Keratinocyte (primary cell): ENCODE data around the gene RRBP1. TPM values are rescaled to one million over a fixed set of nuclear protein-coding genes. Genes with fewer than 3 reads are reported as not detected.

Experiments
- DNase-seq: peaks from one replicate; pipeline ENCODE4 v3.0.0-alpha.2; 2011; ENCODE audit warnings: low read depth, missing footprints, low spot score
- FAIRE-seq: peaks from 2 replicates; lab custom pipeline; 2011; peaks lifted over from hg19 to GRCh38; lab: Jason Lieb, UNC
- H2AFZ ChIP-seq: 2 replicates; pipeline ENCODE4 v1.6.0; 2012; ENCODE audit warnings: low read length, control low read depth, inconsistent platforms; ENCODE audit not compliant: control insufficient read depth
- H3K27ac ChIP-seq: 2 replicates; pipeline ENCODE4 v1.5.1; 2011; ENCODE audit warnings: low read length; ENCODE audit not compliant: control insufficient read depth, insufficient read depth
- H3K27me3 ChIP-seq: 3 replicates; pipeline ENCODE4 v1.6.0; 2011; ENCODE audit warnings: low read length; ENCODE audit not compliant: control insufficient read depth, insufficient read depth; ENCODE audit errors: extremely low read depth
- H3K36me3 ChIP-seq, 2 experiments: 2 replicates in 1 of 2; 3 replicates in 1 of 2; pipeline ENCODE4 v1.5.1; 2011; ENCODE audit warnings: low read length in 2 of 2, mild to moderate bottlenecking in 1 of 2; ENCODE audit not compliant: control insufficient read depth in 2 of 2, insufficient read depth in 2 of 2; ENCODE audit errors: extremely low read depth in 1 of 2
- H3K4me1 ChIP-seq: 3 replicates; pipeline ENCODE4 v1.5.1; 2011; ENCODE audit warnings: low read length; ENCODE audit not compliant: control insufficient read depth, insufficient read depth; ENCODE audit errors: extremely low read depth
- H3K4me2 ChIP-seq: 3 replicates; pipeline ENCODE4 v1.6.0; 2011; ENCODE audit warnings: low read depth, low read length; ENCODE audit not compliant: control insufficient read depth, insufficient read depth; ENCODE audit errors: extremely low read depth
- H3K4me3 ChIP-seq, 3 experiments: fragments of 200-600 bp in 1 of 3; sonication (generic) in 1 of 3; 2 replicates in 2 of 3; 3 replicates in 1 of 3; pipeline ENCODE4 v1.5.1; 2011 to 2016; ENCODE audit warnings: low read length in 3 of 3, mild to moderate bottlenecking in 3 of 3, control low read depth in 2 of 3, inconsistent platforms in 1 of 3, low read depth in 1 of 3, mixed read lengths in 1 of 3, mixed run types in 1 of 3, moderate library complexity in 1 of 3; ENCODE audit not compliant: control insufficient read depth in 2 of 3, insufficient read depth in 2 of 3; ENCODE audit errors: extremely low read depth in 1 of 3
- H3K79me2 ChIP-seq: 2 replicates; pipeline ENCODE4 v1.6.0; 2012; ENCODE audit warnings: low read length; ENCODE audit not compliant: control insufficient read depth, insufficient read depth
- H3K9ac ChIP-seq: 3 replicates; pipeline ENCODE4 v1.6.0; 2011; ENCODE audit warnings: low read length; ENCODE audit not compliant: control insufficient read depth, insufficient read depth; ENCODE audit errors: extremely low read depth
- H3K9me1 ChIP-seq: 3 replicates; pipeline ENCODE4 v1.6.0; 2011; ENCODE audit warnings: low read length; ENCODE audit not compliant: control insufficient read depth, insufficient read depth; ENCODE audit errors: extremely low read depth
- H3K9me3 ChIP-seq: 2 replicates; pipeline ENCODE4 v1.5.1; 2012; ENCODE audit warnings: low read depth, low read length; ENCODE audit not compliant: control insufficient read depth
- H4K20me1 ChIP-seq: 3 replicates; pipeline ENCODE4 v1.6.0; 2011; ENCODE audit warnings: low read length; ENCODE audit not compliant: control insufficient read depth, insufficient read depth; ENCODE audit errors: extremely low read depth
- CTCF ChIP-seq, 3 experiments: IDR thresholded peaks in 1 of 3; conservative IDR thresholded peaks in 1 of 3; optimal IDR thresholded peaks in 1 of 3; 2 replicates in 2 of 3; 3 replicates in 1 of 3; pipeline versions ENCODE3 to v1.5.1; 2011; ENCODE audit warnings: low read length in 3 of 3, mild to moderate bottlenecking in 3 of 3, moderate library complexity in 2 of 3, control low read depth in 1 of 3, inconsistent platforms in 1 of 3; ENCODE audit not compliant: insufficient read depth in 2 of 3; ENCODE audit errors: extremely low read depth in 1 of 3
- EZH2 ChIP-seq: IDR thresholded peaks from one replicate; pipeline ENCODE4 v1.6.1; 2012; ENCODE audit warnings: inconsistent platforms, mild to moderate bottlenecking, low read length, moderate library complexity
- dilution Hi-C: fragments of 300-500 bp; cut with MboI; formaldehyde crosslinking; loops from one replicate; pipeline ENCODE4 v1.7.0; 2020; ENCODE audit warnings: low sequenced_read_pairs; ENCODE audit not compliant: extremely low pct_ligation_motif_present
- polyA plus RNA-seq, 5 experiments: library from polyadenylated mRNA; depleted of rRNA in 3 of 5; stranded (reverse) in 3 of 5; stranded (forward) in 1 of 5; unstranded in 1 of 5; fragments of >200 nt; gene quantifications; 1 replicate in 1 of 5; 2 replicates in 3 of 5; 3 replicates in 1 of 5; pipeline versions ENCODE4 v1.2.1 to v1.2.3, GENCODE V29; 2011 to 2012; ENCODE audit warnings: missing spikeins in 2 of 5, low read depth in 1 of 5, low replicate concordance in 1 of 5

RRBP1 gene
- polyA plus RNA-seq, 1 donor (not counting 4 experiments of a cell fraction or from before 2014, with no cell fraction given), result 43.9 TPM

DNA sequence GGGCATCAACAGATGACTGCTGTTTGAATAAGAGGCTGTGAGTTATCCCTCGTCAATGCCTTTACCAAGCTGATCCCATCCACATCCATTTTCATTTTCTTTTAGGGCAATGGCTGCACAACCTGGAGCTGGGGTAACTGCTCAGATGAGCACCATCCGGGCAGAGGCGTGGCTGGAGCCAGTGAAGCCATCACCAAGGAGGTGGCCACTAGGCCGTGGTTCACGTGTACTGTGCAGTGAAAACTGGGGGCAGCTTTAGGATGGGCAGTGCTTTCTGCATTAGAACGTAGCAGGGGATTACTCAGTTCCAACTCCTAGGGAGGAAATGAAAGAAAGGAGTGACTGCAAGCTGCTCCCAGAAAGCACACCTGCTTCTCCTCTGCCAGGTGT, 51.2 kb downstream of the RRBP1 start:
- H3K27ac ChIP-seq, result no peak overlapping the region
- H3K79me2 ChIP-seq, result no peaks in the 10 kb centered on the region
- FAIRE-seq (no peak), DNase-seq (no peak)
- H3K9ac ChIP-seq, result no peak overlapping the region
- H3K4me3 ChIP-seq, result no peak overlapping the region
- H3K4me2 ChIP-seq, result no peak overlapping the region
- H2AFZ ChIP-seq, result no peak overlapping the region
- peaks cover 38 to 69% of the 10 kb centered on the region in 2 experiments for H3K36me3 ChIP-seq
- no peaks in the 10 kb centered on the region for H3K9me1 ChIP-seq
- H3K27me3 ChIP-seq, result no peaks in the 10 kb centered on the region
- TF ChIP-seq EZH2 (no peak), CTCF (optimal IDR thresholded peaks at IDR 0.05 in 1 of 3, IDR thresholded peaks at IDR 0.05 in 1 of 3, conservative IDR thresholded peaks at IDR 0.05 in 1 of 3; ENCODE audit: extremely low read depth in 1 of 3, insufficient read depth in 2 of 3, low read length in 3 of 3) (no peak)
- no peaks in the 10 kb centered on the region for H4K20me1 ChIP-seq
- no peaks in the 10 kb centered on the region for H3K4me1 ChIP-seq
- dilution Hi-C loops, result no loop called here
- no peaks in the 10 kb centered on the region for H3K9me3 ChIP-seq

DNA sequence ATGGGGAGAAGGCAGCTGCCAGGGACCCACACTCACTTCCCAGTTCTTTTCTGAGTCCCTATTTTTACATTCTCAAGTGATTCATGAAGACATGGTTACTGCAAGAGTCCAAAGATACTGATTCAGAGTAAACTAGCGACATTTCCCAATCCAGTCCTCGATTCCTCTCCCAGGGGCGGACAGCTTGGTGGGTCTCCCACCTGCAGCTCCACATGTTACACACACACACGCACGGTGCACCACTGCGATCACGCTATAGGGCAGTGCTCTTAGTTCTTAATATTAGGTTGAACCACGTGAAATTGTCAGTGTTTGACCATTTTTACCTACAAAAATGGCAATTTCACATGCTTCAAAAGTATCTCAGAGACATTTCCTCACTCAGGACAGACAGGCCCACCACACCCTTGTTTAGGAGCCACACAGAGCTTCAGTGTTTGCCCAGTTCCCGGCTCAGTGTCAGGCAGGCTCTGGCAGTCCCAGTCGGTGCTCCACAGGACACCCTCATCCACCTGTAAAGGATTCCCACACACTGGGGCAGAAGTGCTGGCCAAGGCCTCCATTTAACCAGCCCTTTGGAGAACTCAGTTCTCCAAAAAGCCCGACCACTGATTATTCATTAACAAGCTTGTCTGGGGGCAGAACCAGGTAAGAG, 51.8 kb downstream of the RRBP1 start:
- Histone ChIP-seq H3K36me3 (peaks cover 35 to 70% of the 10 kb centered on the region in 2 experiments), H3K9ac (no peak overlapping the region), H2AFZ (no peak overlapping the region), H3K9me3 (no peaks in the 10 kb centered on the region), H3K27me3 (no peaks in the 10 kb centered on the region), H3K27ac (no peak overlapping the region), H4K20me1 (no peaks in the 10 kb centered on the region), H3K4me1 (no peaks in the 10 kb centered on the region), H3K79me2 (no peaks in the 10 kb centered on the region), H3K4me3 (no peak overlapping the region), H3K4me2 (no peak overlapping the region), H3K9me1 (no peaks in the 10 kb centered on the region)
- DNase-seq, result no peak
- no peak for FAIRE-seq
- dilution Hi-C loops, result no loop called here
- TF ChIP-seq EZH2 (no peak), CTCF (optimal IDR thresholded peaks at IDR 0.05 in 1 of 3, IDR thresholded peaks at IDR 0.05 in 1 of 3, conservative IDR thresholded peaks at IDR 0.05 in 1 of 3; ENCODE audit: extremely low read depth in 1 of 3, insufficient read depth in 2 of 3, low read length in 3 of 3) (no peak)
